Thyroid gland (tissue), 4 donors: ENCODE measurements around the gene KCNE1. TPM values are rescaled to one million over a fixed set of nuclear protein-coding genes. Genes with fewer than 3 reads are reported as not detected.
"Not testable (repeated sequence)": the region's sequence is repeated elsewhere in the genome, so short reads cannot be mapped to it uniquely, and the experiment has no call there.

ENCODE experiments used
- DNase-seq, 2 donors: peaks; one replicate each; pipeline ENCODE4 v3.0.0-alpha.2; 2019
- H3K27ac ChIP-seq, 3 donors: fragments of 200-600 bp; sonication (generic); 1 replicate in 2 of 3; 2 replicates in 1 of 3; pipeline ENCODE4 v1.5.1; 2016 to 2019; ENCODE audit warnings: mild to moderate bottlenecking in 1 of 3, moderate library complexity in 1 of 3
- H3K27me3 ChIP-seq: fragments of 200-600 bp; sonication (generic); one replicate; pipeline ENCODE4 v1.5.1; 2019
- H3K36me3 ChIP-seq, 2 donors: fragments of 200-600 bp; sonication (generic); one replicate each; pipeline ENCODE4 v1.5.1; 2016 to 2019
- H3K4me1 ChIP-seq, 2 donors: fragments of 200-600 bp; sonication (generic); one replicate each; pipeline ENCODE4 v1.5.1; 2017 to 2019
- H3K4me3 ChIP-seq, 3 donors: fragments of 200-600 bp; sonication (generic); replicated peaks in 1 of 3; 1 replicate in 2 of 3; 2 replicates in 1 of 3; pipeline ENCODE4 v1.5.1; 2016; ENCODE audit warnings: mild to moderate bottlenecking in 1 of 3
- H3K9me3 ChIP-seq: fragments of 200-600 bp; sonication (generic); one replicate; pipeline ENCODE4 v1.5.1; 2017
- CTCF ChIP-seq, 6 experiments: fragments of 200-600 bp in 3 of 6; fragments of 450-650 bp in 3 of 6; sonication (generic) in 3 of 6; IDR thresholded peaks; one replicate each; pipeline ENCODE4 v1.5.1; 2016 to 2019; ENCODE audit warnings: antibody characterized with exemption in 6 of 6, mild to moderate bottlenecking in 2 of 6, inconsistent platforms in 1 of 6, moderate library complexity in 1 of 6
- POLR2A ChIP-seq, 2 donors: fragments of 450-650 bp; IDR thresholded peaks; one replicate each; pipeline ENCODE4 v1.6.1; 2017; ENCODE audit warnings: antibody characterized with exemption in 2 of 2, mild to moderate bottlenecking in 2 of 2, moderate library complexity in 1 of 2
- WGBS, 2 donors: methylation state at CpG; one replicate each; pipeline ENCODE4 v1.1.5; 2017; 5-methylcytosine and 5-hydroxymethylcytosine counted together
- intact Hi-C: fragments of 100-400 bp; cut with DNase I; formaldehyde crosslinking; loops from one replicate; pipeline ENCODE4 v1.15.1; 2023
- total RNA-seq, 4 donors: library from RNA; depleted of rRNA; stranded (reverse); fragments of >200 nt; gene quantifications; one replicate each; pipeline ENCODE4 v1.2.3, GENCODE V29; 2016

The KCNE1 gene
- total RNA-seq, 4 donors from 2014 or later: 0.33 to 2.6 (median 1.5) TPM

GRCh38 chr21:34500191-34500590, 11.8 kb downstream of the KCNE1 start:
- H3K27ac ChIP-seq: no peak overlapping the region
- no peaks in the 10 kb centered on the region for H3K27me3 ChIP-seq
- no peak for DNase-seq
- WGBS, 2 donors: 78 to 96% methylated on average over 1 of the region's 1 CpG
- intact Hi-C loops: no loop called here
- TF ChIP-seq CTCF (IDR thresholded peaks at IDR 0.05) (no peak), POLR2A (IDR thresholded peaks at IDR 0.05) (no peak)
- H3K4me3 ChIP-seq: no peak overlapping the region
- H3K4me1 ChIP-seq: no peaks in the 10 kb centered on the region
- no peaks in the 10 kb centered on the region for H3K36me3 ChIP-seq
- H3K9me3 ChIP-seq: no peaks in the 10 kb centered on the region

- Histone ChIP-seq H3K4me3 (no peak overlapping the region), H3K27ac (no peak overlapping the region), H3K36me3 (no peaks in the 10 kb centered on the region), H3K9me3 (no peaks in the 10 kb centered on the region), H3K27me3 (no peaks in the 10 kb centered on the region), H3K4me1 (no peaks in the 10 kb centered on the region)
- 93 to 100% methylated on average over 4 of the region's 4 CpGs for WGBS, 2 donors
- intact Hi-C loops: no loop called here
- DNase-seq: no peak
- TF ChIP-seq POLR2A (IDR thresholded peaks at IDR 0.05) (no peak), CTCF (IDR thresholded peaks at IDR 0.05) (no peak)
Observed at GRCh38 chr21:34499116-34499515, 12.9 kb downstream of the KCNE1 start.

- H3K9me3 ChIP-seq: no peaks in the 10 kb centered on the region
- H3K4me3 ChIP-seq: no peak overlapping the region
- 29 to 32% methylated on average over 3 of the region's 3 CpGs for WGBS, 2 donors
- TF ChIP-seq CTCF (IDR thresholded peaks at IDR 0.05) (no peak), POLR2A (IDR thresholded peaks at IDR 0.05) (no peak)
- no peaks in the 10 kb centered on the region for H3K27me3 ChIP-seq
- intact Hi-C loops: no loop called here
- H3K4me1 ChIP-seq: no peaks in the 10 kb centered on the region
- H3K27ac ChIP-seq: no peak overlapping the region
- H3K36me3 ChIP-seq: no peaks in the 10 kb centered on the region
- DNase-seq: peak; percentile 33 to 35
Observed at GRCh38 chr21:34498623-34499022, 13.4 kb downstream of the KCNE1 start.

- no CpG with 5 or more reads among the region's 5 CpGs for WGBS, 2 donors
- H3K27ac ChIP-seq, H3K4me3 ChIP-seq, intact Hi-C loops, DNase-seq, H3K4me1 ChIP-seq, H3K9me3 ChIP-seq, H3K36me3 ChIP-seq, H3K27me3 ChIP-seq: not testable (repeated sequence)
Observed at GRCh38 chr21:34483854-34484253, 28.2 kb downstream of the KCNE1 start.

- H3K4me3 ChIP-seq, H3K27me3 ChIP-seq, H3K4me1 ChIP-seq, intact Hi-C loops, H3K36me3 ChIP-seq, H3K27ac ChIP-seq, H3K9me3 ChIP-seq, DNase-seq: not testable (repeated sequence)
- WGBS, 2 donors: no CpG with 5 or more reads among the region's 3 CpGs
Observed at GRCh38 chr21:34483435-34483834, 28.6 kb downstream of the KCNE1 start.

GRCh38 chr21:34467333-34467732, 44.7 kb downstream of the KCNE1 start:
- DNase-seq, H3K27me3 ChIP-seq, H3K36me3 ChIP-seq, H3K4me1 ChIP-seq, H3K9me3 ChIP-seq, H3K27ac ChIP-seq, H3K4me3 ChIP-seq, intact Hi-C loops: not testable (repeated sequence)
- WGBS, 2 donors: no CpG with 5 or more reads among the region's 3 CpGs

GRCh38 chr21:34459426-34459825, 52.6 kb downstream of the KCNE1 start:
- H3K36me3 ChIP-seq, H3K9me3 ChIP-seq, H3K4me3 ChIP-seq, intact Hi-C loops, H3K27ac ChIP-seq, H3K27me3 ChIP-seq, DNase-seq, H3K4me1 ChIP-seq: not testable (repeated sequence)
- WGBS, 2 donors: no CpG with 5 or more reads among the region's 36 CpGs

- H3K9me3 ChIP-seq, H3K4me3 ChIP-seq, DNase-seq, H3K36me3 ChIP-seq, H3K27ac ChIP-seq, intact Hi-C loops, H3K27me3 ChIP-seq, H3K4me1 ChIP-seq: not testable (repeated sequence)
- no CpG with 5 or more reads among the region's 7 CpGs for WGBS, 2 donors
Observed at GRCh38 chr21:34458266-34458665, 53.7 kb downstream of the KCNE1 start.

GRCh38 chr21:34456180-34456579, 55.8 kb downstream of the KCNE1 start:
- DNase-seq, H3K36me3 ChIP-seq, H3K4me1 ChIP-seq, H3K27ac ChIP-seq, H3K27me3 ChIP-seq, intact Hi-C loops, H3K4me3 ChIP-seq, H3K9me3 ChIP-seq: not testable (repeated sequence)
- no CpG with 5 or more reads among the region's 6 CpGs for WGBS, 2 donors

- intact Hi-C loops, H3K27me3 ChIP-seq, H3K9me3 ChIP-seq, DNase-seq, H3K27ac ChIP-seq, H3K4me3 ChIP-seq, H3K36me3 ChIP-seq, H3K4me1 ChIP-seq: not testable (repeated sequence)
- no CpG with 5 or more reads among the region's 10 CpGs for WGBS, 2 donors
Observed at GRCh38 chr21:34455628-34456027, 56.4 kb downstream of the KCNE1 start.

- H3K9me3 ChIP-seq, DNase-seq, H3K27ac ChIP-seq, H3K4me1 ChIP-seq, H3K27me3 ChIP-seq, H3K4me3 ChIP-seq, intact Hi-C loops, H3K36me3 ChIP-seq: not testable (repeated sequence)
- WGBS, 2 donors: no CpG with 5 or more reads among the region's 8 CpGs
Observed at GRCh38 chr21:34447018-34447417, 65.0 kb downstream of the KCNE1 start.
